DND-41 (cell line): ENCODE results near the gene MTX3.

Source experiments
- ATAC-seq: fragments of 200-7000 bp; cut with Tn5 transposase; 3 replicates; pipeline ENCODE4 v1.9.1; 2021; ENCODE audit warnings: low read depth; ENCODE audit not compliant: insufficient read depth
- DNase-seq: peaks from one replicate; pipeline ENCODE4 v3.0.0-alpha.2; 2020
- H2AFZ ChIP-seq: 2 replicates; pipeline ENCODE4 v1.6.0; 2012; ENCODE audit warnings: low read depth, low read length
- H3K27ac ChIP-seq: 2 replicates; pipeline ENCODE4 v1.5.1; 2012; ENCODE audit warnings: low read length, inconsistent platforms
- H3K27me3 ChIP-seq: fragments of 200-600 bp; sonication (generic); 2 replicates; pipeline ENCODE4 v1.6.0; 2012; ENCODE audit warnings: low read length, mild to moderate bottlenecking, inconsistent platforms; ENCODE audit not compliant: insufficient read depth, poor library complexity
- H3K36me3 ChIP-seq: 2 replicates; pipeline ENCODE4 v1.5.1; 2012; ENCODE audit warnings: low read length, inconsistent platforms; ENCODE audit not compliant: insufficient read depth
- H3K4me1 ChIP-seq: 2 replicates; pipeline ENCODE4 v1.5.1; 2012; ENCODE audit warnings: mild to moderate bottlenecking, low read length; ENCODE audit not compliant: insufficient read depth
- H3K4me2 ChIP-seq: 2 replicates; pipeline ENCODE4 v1.6.0; 2012; ENCODE audit warnings: mild to moderate bottlenecking, moderate library complexity, low read length, inconsistent platforms; ENCODE audit not compliant: insufficient read depth
- H3K4me3 ChIP-seq, 2 experiments: fragments of 200-600 bp in 1 of 2; shearing (Covaris generic) in 1 of 2; 2 replicates each; pipeline ENCODE4 v1.5.1; 2012 to 2016; ENCODE audit warnings: inconsistent platforms in 2 of 2, low read length in 2 of 2, mild to moderate bottlenecking in 2 of 2, low read depth in 1 of 2, moderate library complexity in 1 of 2
- H3K79me2 ChIP-seq: 2 replicates; pipeline ENCODE4 v1.6.0; 2012; ENCODE audit warnings: low read length, inconsistent platforms; ENCODE audit not compliant: insufficient read depth
- H3K9ac ChIP-seq: 2 replicates; pipeline ENCODE4 v1.6.0; 2012; ENCODE audit warnings: low read depth, mild to moderate bottlenecking, inconsistent platforms, low read length, moderate library complexity
- H3K9me3 ChIP-seq: 2 replicates; pipeline ENCODE4 v1.5.1; 2012; ENCODE audit warnings: low read length, moderate library complexity, mild to moderate bottlenecking, inconsistent platforms; ENCODE audit not compliant: insufficient read depth, severe bottlenecking
- H4K20me1 ChIP-seq: 2 replicates; pipeline ENCODE4 v1.6.0; 2012; ENCODE audit warnings: low read length; ENCODE audit not compliant: insufficient read depth
- EZH2 ChIP-seq: IDR thresholded peaks from 3 replicates; pipeline ENCODE4 v1.6.1; 2012; ENCODE audit warnings: borderline replicate concordance, low read depth, mild to moderate bottlenecking, moderate library complexity, low read length, inconsistent platforms; ENCODE audit not compliant: severe bottlenecking
- TF ChIP-seq, protein P1 (sequence below): IDR thresholded peaks from 2 replicates; pipeline ENCODE4 v1.5.1; 2012; ENCODE audit warnings: borderline replicate concordance, low read length, moderate library complexity, mild to moderate bottlenecking; ENCODE audit not compliant: poor library complexity, severe bottlenecking; ENCODE audit errors: extremely low read depth

Gene MTX3

DNA sequence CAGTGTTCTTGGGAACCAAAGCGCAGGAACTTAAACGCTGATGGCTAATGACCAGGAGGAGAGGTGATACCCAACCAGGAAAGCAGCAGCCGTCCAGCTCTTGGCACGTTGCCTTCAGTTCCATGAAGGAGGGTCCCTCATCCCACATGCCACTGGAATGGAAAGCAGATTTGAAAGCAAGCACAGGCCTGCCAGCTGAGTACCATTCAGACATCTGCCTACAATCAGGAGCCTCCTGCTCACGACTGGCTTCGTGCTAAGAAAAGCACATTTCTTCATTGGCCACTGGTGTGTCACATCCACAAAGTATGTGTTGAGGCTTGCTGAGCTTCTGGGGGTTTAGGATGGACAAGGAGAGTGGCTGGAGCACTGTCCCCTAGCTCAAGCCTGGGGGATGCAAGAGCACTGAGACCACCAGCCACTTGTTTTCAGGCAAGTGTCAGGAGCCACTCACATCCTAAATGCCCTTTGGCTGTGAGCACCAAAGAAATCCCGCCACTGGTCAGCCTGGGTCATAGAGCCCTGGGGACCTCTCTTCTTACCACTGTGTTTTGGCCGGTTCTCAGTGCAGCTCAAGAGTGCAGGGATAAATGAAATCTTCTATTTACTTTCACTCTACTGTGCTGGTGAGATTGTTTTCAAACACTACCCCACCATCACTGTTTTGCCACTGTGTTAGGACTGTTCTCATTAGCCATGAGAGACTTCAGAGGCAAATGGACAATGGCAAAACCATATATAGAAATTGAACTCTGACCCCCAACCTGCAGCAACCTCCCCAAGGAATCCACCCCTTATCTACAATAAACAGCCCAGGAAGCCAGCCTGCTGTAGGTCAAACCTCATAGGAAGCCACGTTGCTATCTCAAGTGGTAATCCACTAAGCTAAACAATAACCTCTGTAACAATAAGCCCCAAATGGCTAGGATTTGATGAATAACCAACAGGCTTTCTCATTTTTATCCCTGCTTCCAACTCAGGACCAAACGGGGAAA is 58.3 kb downstream of the MTX3 start:
- Histone ChIP-seq H3K4me2 (no peak overlapping the region), H3K4me1 (no peaks in the 10 kb centered on the region), H3K79me2 (no peaks in the 10 kb centered on the region), H3K4me3 (no peak overlapping the region), H4K20me1 (no peaks in the 10 kb centered on the region), H3K36me3 (no peaks in the 10 kb centered on the region), H3K9me3 (no peaks in the 10 kb centered on the region), H3K27me3 (peaks cover 2% of the 10 kb centered on the region), H2AFZ (no peak overlapping the region), H3K9ac (no peak overlapping the region), H3K27ac (no peak overlapping the region)
- no peak for TF ChIP-seq EZH2
- TF ChIP-seq, protein P1, sequence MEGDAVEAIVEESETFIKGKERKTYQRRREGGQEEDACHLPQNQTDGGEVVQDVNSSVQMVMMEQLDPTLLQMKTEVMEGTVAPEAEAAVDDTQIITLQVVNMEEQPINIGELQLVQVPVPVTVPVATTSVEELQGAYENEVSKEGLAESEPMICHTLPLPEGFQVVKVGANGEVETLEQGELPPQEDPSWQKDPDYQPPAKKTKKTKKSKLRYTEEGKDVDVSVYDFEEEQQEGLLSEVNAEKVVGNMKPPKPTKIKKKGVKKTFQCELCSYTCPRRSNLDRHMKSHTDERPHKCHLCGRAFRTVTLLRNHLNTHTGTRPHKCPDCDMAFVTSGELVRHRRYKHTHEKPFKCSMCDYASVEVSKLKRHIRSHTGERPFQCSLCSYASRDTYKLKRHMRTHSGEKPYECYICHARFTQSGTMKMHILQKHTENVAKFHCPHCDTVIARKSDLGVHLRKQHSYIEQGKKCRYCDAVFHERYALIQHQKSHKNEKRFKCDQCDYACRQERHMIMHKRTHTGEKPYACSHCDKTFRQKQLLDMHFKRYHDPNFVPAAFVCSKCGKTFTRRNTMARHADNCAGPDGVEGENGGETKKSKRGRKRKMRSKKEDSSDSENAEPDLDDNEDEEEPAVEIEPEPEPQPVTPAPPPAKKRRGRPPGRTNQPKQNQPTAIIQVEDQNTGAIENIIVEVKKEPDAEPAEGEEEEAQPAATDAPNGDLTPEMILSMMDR, result no peak
- ATAC-seq (no peak), DNase-seq (no peak)

GRCh38 chr5:79931866-79932265 is 59.2 kb downstream of the MTX3 start:
- no peaks in the 10 kb centered on the region for H3K79me2 ChIP-seq
- H3K27me3 ChIP-seq, result peaks cover 2% of the 10 kb centered on the region
- ATAC-seq, result no peak
- H3K4me1 ChIP-seq, result no peaks in the 10 kb centered on the region
- no peak overlapping the region for H3K4me3 ChIP-seq
- DNase-seq, result no peak
- no peaks in the 10 kb centered on the region for H4K20me1 ChIP-seq
- no peak overlapping the region for H2AFZ ChIP-seq
- H3K9ac ChIP-seq, result no peak overlapping the region
- no peaks in the 10 kb centered on the region for H3K36me3 ChIP-seq
- no peak overlapping the region for H3K27ac ChIP-seq
- no peak overlapping the region for H3K4me2 ChIP-seq
- H3K9me3 ChIP-seq, result no peaks in the 10 kb centered on the region
- TF ChIP-seq, protein P1, result no peak
- TF ChIP-seq EZH2, result no peak

- Histone ChIP-seq H3K27ac (no peak overlapping the region), H3K27me3 (peaks cover 2% of the 10 kb centered on the region), H3K79me2 (no peaks in the 10 kb centered on the region), H3K36me3 (no peaks in the 10 kb centered on the region), H3K4me3 (no peak overlapping the region), H3K9ac (no peak overlapping the region), H2AFZ (no peak overlapping the region), H4K20me1 (no peaks in the 10 kb centered on the region), H3K4me1 (no peaks in the 10 kb centered on the region), H3K4me2 (no peak overlapping the region), H3K9me3 (no peaks in the 10 kb centered on the region)
- DNase-seq, result no peak
- no peak for TF ChIP-seq EZH2
- TF ChIP-seq, protein P1, result no peak
- no peak for ATAC-seq
These were observed 59.7 kb downstream of the MTX3 start for GRCh38 chr5:79931409-79931808.
